ENCODE results near the gene PCDHGB7. TPM values are rescaled to one million over a fixed set of nuclear protein-coding genes. Genes with fewer than 3 reads are reported as not detected.

PCDHGB7 gene
- total RNA-seq, 4 donors from 2014 or later: 7.1 to 27.6 (median 18.1) TPM

DNA sequence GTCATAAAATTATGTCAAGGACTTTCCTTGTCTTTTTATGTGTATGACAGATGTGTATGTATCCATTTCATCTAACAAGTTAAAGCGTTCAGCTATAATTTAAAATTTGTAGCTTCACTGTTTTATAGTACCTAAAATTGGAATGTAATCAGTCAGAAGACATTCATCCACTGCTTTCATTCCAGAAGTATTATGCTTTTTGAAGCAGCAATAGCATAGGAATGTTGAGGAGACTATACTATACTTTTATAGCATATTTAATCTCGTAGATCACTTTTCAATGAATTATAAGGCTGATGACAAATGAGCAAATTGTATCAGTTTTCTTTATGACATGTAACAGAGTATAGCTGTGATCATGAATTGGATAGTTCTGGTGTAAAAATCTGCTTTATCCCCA lies 19.7 kb downstream of the PCDHGB7 start:
- H3K4me3 ChIP-seq: no peak overlapping the region
- TF ChIP-seq CTCF (IDR thresholded peaks at IDR 0.05): no peak
- no peak for TF ChIP-seq POLR2A (IDR thresholded peaks at IDR 0.05)
- intact Hi-C loops (cut with DNase I; ENCODE audit: low total_unique reads): no loop called here
- no peaks in the 10 kb centered on the region for H3K27me3 ChIP-seq
- no peak for DNase-seq
- H3K4me1 ChIP-seq: no peaks in the 10 kb centered on the region
- no peaks in the 10 kb centered on the region for H3K36me3 ChIP-seq
- peaks cover 0 to 74% of the 10 kb centered on the region in 2 donors for H3K9me3 ChIP-seq
- H3K27ac ChIP-seq: no peak overlapping the region

- no peak for TF ChIP-seq CTCF (IDR thresholded peaks at IDR 0.05)
- no peak for TF ChIP-seq POLR2A (IDR thresholded peaks at IDR 0.05)
- H3K9me3 ChIP-seq: peaks cover 0 to 55% of the 10 kb centered on the region in 2 donors
- H3K36me3 ChIP-seq: no peaks in the 10 kb centered on the region
- no peaks in the 10 kb centered on the region for H3K27me3 ChIP-seq
- H3K4me3 ChIP-seq: no peak overlapping the region
- H3K4me1 ChIP-seq: no peaks in the 10 kb centered on the region
- no peak for DNase-seq
- intact Hi-C loops (cut with DNase I; ENCODE audit: low total_unique reads): no loop called here
- no peak overlapping the region for H3K27ac ChIP-seq
Observed at GRCh38 chr5:141439411-141440141, 22.1 kb downstream of the PCDHGB7 start.

GRCh38 chr5:141440341-141440740 lies 22.9 kb downstream of the PCDHGB7 start:
- no peaks in the 10 kb centered on the region for H3K4me1 ChIP-seq
- TF ChIP-seq POLR2A (IDR thresholded peaks at IDR 0.05): no peak
- TF ChIP-seq CTCF (IDR thresholded peaks at IDR 0.05): no peak
- intact Hi-C loops (cut with DNase I; ENCODE audit: low total_unique reads): no loop called here
- no peak overlapping the region for H3K27ac ChIP-seq
- H3K4me3 ChIP-seq: no peak overlapping the region
- DNase-seq: no peak
- no peaks in the 10 kb centered on the region for H3K36me3 ChIP-seq
- no peaks in the 10 kb centered on the region for H3K27me3 ChIP-seq
- peaks cover 0 to 56% of the 10 kb centered on the region in 2 donors for H3K9me3 ChIP-seq

DNA sequence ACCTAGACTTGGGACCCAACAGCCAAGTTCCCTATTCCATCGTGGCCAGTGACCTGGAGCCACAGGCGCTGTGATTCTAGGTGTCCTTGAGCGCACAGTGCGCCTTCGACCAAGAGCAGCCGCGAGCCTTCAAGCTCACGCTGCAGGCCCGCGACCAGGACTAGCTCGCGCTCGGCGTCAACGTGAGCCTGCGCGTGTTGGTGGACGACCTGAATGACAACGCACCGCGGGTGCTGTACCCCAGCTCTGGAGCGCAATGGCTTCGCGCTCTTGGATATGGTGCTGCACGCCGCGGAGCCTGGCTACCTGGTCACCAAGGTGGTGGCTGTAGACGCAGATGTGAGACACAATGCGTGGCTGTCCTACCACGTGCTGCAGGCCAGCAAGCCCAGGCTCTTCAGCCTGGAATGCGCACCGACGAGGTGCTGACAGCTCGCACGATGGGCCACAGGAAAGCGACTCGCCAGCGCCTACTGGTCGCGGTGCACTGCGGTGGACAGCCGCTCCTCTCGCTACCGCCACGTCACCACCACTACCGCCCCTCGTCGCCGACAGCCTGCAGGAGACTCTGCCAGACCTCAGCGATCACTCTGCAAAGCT lies 24.2 kb downstream of the PCDHGB7 start:
- no peaks in the 10 kb centered on the region for H3K27me3 ChIP-seq
- H3K4me1 ChIP-seq: no peaks in the 10 kb centered on the region
- H3K4me3 ChIP-seq: no peak overlapping the region
- intact Hi-C loops (cut with DNase I; ENCODE audit: low total_unique reads): no loop called here
- no peak for DNase-seq
- no peaks in the 10 kb centered on the region for H3K36me3 ChIP-seq
- H3K9me3 ChIP-seq: peaks cover 0 to 46% of the 10 kb centered on the region in 2 donors
- H3K27ac ChIP-seq: no peak overlapping the region
- no peak for TF ChIP-seq CTCF (IDR thresholded peaks at IDR 0.05)
- no peak for TF ChIP-seq POLR2A (IDR thresholded peaks at IDR 0.05)

GRCh38 chr5:141465351-141465750 lies 47.9 kb downstream of the PCDHGB7 start:
- Histone ChIP-seq H3K36me3 (no peaks in the 10 kb centered on the region), H3K27ac (no peak overlapping the region), H3K27me3 (no peaks in the 10 kb centered on the region), H3K4me1 (no peaks in the 10 kb centered on the region), H3K4me3 (no peak overlapping the region), H3K9me3 (peaks cover 0 to 6% of the 10 kb centered on the region in 2 donors)
- no peak for DNase-seq
- intact Hi-C loops (cut with DNase I; ENCODE audit: low total_unique reads): no loop called here
- TF ChIP-seq POLR2A (IDR thresholded peaks at IDR 0.05) (no peak), CTCF (IDR thresholded peaks at IDR 0.05) (no peak)

Measured in uterus (tissue), 4 donors.